Small intestine (tissue), 7 donors: Measurements from ENCODE around the gene RFX2. TPM values are rescaled to one million over a fixed set of nuclear protein-coding genes. Genes with fewer than 3 reads are reported as not detected.
A peak's percentile ranks its signal among the peaks of the same experiment; 100 is the strongest.
"Not testable (repeated sequence)": the region's sequence is repeated elsewhere in the genome, so short reads cannot be mapped to it uniquely, and the experiment has no call there.

Experiments
- DNase-seq, 2 donors: peaks; one replicate each; pipeline versions ENCODE4 v3.0.0 to v3.0.0-alpha.2; 2013
- FAIRE-seq: peaks from 2 replicates; lab custom pipeline; 2012; peaks lifted over from hg19 to GRCh38; lab: Jason Lieb, UNC
- H3K27ac ChIP-seq, 3 donors: one replicate each; pipeline ENCODE4 v1.5.1; 2013; ENCODE audit warnings: low read length in 2 of 3, mild to moderate bottlenecking in 2 of 3, control low read depth in 1 of 3, inconsistent platforms in 1 of 3, low read depth in 1 of 3, moderate library complexity in 1 of 3
- H3K27me3 ChIP-seq, 3 donors: one replicate each; pipeline ENCODE4 v1.6.1; 2013; ENCODE audit warnings: low read length in 3 of 3, inconsistent platforms in 1 of 3; ENCODE audit not compliant: control insufficient read depth in 3 of 3, insufficient read depth in 3 of 3
- H3K36me3 ChIP-seq, 3 donors: one replicate each; pipeline ENCODE4 v1.6.1; 2013; ENCODE audit warnings: low read length in 3 of 3, inconsistent platforms in 1 of 3, low read depth in 1 of 3, mild to moderate bottlenecking in 1 of 3, moderate library complexity in 1 of 3; ENCODE audit not compliant: control insufficient read depth in 3 of 3, insufficient read depth in 2 of 3
- H3K4me1 ChIP-seq, 3 donors: one replicate each; pipeline ENCODE4 v1.6.1; 2013; ENCODE audit warnings: low read length in 2 of 3, inconsistent platforms in 1 of 3, low read depth in 1 of 3, mild to moderate bottlenecking in 1 of 3, moderate library complexity in 1 of 3; ENCODE audit not compliant: control insufficient read depth in 3 of 3, insufficient read depth in 2 of 3
- H3K4me3 ChIP-seq, 3 donors: one replicate each; pipeline ENCODE4 v1.5.1; 2013; ENCODE audit warnings: low read length in 3 of 3, control low read depth in 1 of 3, inconsistent platforms in 1 of 3, low read depth in 1 of 3, mild to moderate bottlenecking in 1 of 3, moderate library complexity in 1 of 3
- H3K9me3 ChIP-seq, 2 donors: one replicate each; pipeline ENCODE4 v1.6.1; 2013; ENCODE audit warnings: low read depth in 1 of 2, low read length in 1 of 2; ENCODE audit not compliant: control insufficient read depth in 2 of 2, insufficient read depth in 1 of 2
- WGBS, 3 donors: extraction: QIAGEN DNeasy Blood & Tissue Kit; methylation state at CpG; one replicate each; pipeline ENCODE4 v1.1.7; 2013; 5-methylcytosine and 5-hydroxymethylcytosine counted together
- polyA plus RNA-seq, 4 donors: library from polyadenylated mRNA; stranded (reverse) in 3 of 4; unstranded in 1 of 4; fragments of 200-250 nt in 3 of 4; fragments of 120-200 nt in 1 of 4; gene quantifications; one replicate each; pipeline versions ENCODE4 v1.2.1 to v1.2.3, GENCODE V29; 2013
- donor health status: healthy with polysubstance abuse.
- donor health status: control.
- donor health status: control.
- donor health status: Bipolar disorder and iron deficiency.
- donor health status: healthy.

Gene RFX2
- polyA plus RNA-seq, 4 donors: 1.1 to 9.1 (median 2.3) TPM

- no peak for FAIRE-seq
- Histone ChIP-seq H3K36me3 (peaks cover 0 to 62% (median 3%) of the 10 kb centered on the region in 3 donors), H3K4me1 (peaks cover 0 to 11% (median 0%) of the 10 kb centered on the region in 3 donors), H3K4me3 (no peak overlapping the region), H3K27ac (peak overlapping the region in 2 of 3 donors; percentile 36 to 52), H3K27me3 (no peaks in the 10 kb centered on the region), H3K9me3 (peaks cover 0 to 3% of the 10 kb centered on the region in 2 donors)
- 81 to 92% (median 84%) methylated on average over 11 of the region's 11 CpGs for WGBS, 3 donors
- DNase-seq: no peak
Observed at GRCh38 chr19:5992756-5993155, 117.5 kb downstream of the RFX2 start.

GRCh38 chr19:5991244-5991838 is 119.0 kb downstream of the RFX2 start:
- H3K27me3 ChIP-seq: no peaks in the 10 kb centered on the region
- no peak for DNase-seq
- peaks cover 0 to 16% (median 0%) of the 10 kb centered on the region in 3 donors for H3K4me1 ChIP-seq
- peaks cover 0 to 49% (median 3%) of the 10 kb centered on the region in 3 donors for H3K36me3 ChIP-seq
- WGBS, 3 donors: 91 to 97% (median 96%) methylated on average over 8 of the region's 8 CpGs
- FAIRE-seq: no peak
- peaks cover 0 to 3% of the 10 kb centered on the region in 2 donors for H3K9me3 ChIP-seq
- H3K27ac ChIP-seq: no peak overlapping the region
- no peak overlapping the region for H3K4me3 ChIP-seq

- DNase-seq: no peak
- Histone ChIP-seq H3K9me3 (peaks cover 0 to 3% of the 10 kb centered on the region in 2 donors), H3K4me1 (peaks cover 0 to 20% (median 0%) of the 10 kb centered on the region in 3 donors), H3K36me3 (peaks cover 0 to 39% (median 2%) of the 10 kb centered on the region in 3 donors), H3K27me3 (no peaks in the 10 kb centered on the region), H3K27ac (no peak overlapping the region), H3K4me3 (no peak overlapping the region)
- 45 to 65% (median 61%) methylated on average over 12 to 17 of the region's 17 CpGs for WGBS, 3 donors
- no peak for FAIRE-seq
Observed at GRCh38 chr19:5990289-5990797, 120.0 kb downstream of the RFX2 start.

GRCh38 chr19:5989388-5990074 is 120.8 kb downstream of the RFX2 start:
- Histone ChIP-seq H3K4me3 (no peak overlapping the region), H3K27ac (no peak overlapping the region), H3K36me3 (peaks cover 0 to 33% (median 0%) of the 10 kb centered on the region in 3 donors), H3K4me1 (peaks cover 0 to 18% (median 0%) of the 10 kb centered on the region in 3 donors), H3K27me3 (no peaks in the 10 kb centered on the region), H3K9me3 (peaks cover 0 to 3% of the 10 kb centered on the region in 2 donors)
- FAIRE-seq: no peak
- whole genome bisulfite sequencing, 3 donors: 77 to 81% (median 80%) methylated on average over 8 of the region's 8 CpGs
- DNase-seq: no peak

- Histone ChIP-seq H3K36me3 (peaks cover 0 to 26% (median 0%) of the 10 kb centered on the region in 3 donors), H3K27ac (no peak overlapping the region), H3K4me3 (no peak overlapping the region), H3K4me1 (peaks cover 0 to 11% (median 0%) of the 10 kb centered on the region in 3 donors), H3K9me3 (peaks cover 0 to 3% of the 10 kb centered on the region in 2 donors), H3K27me3 (no peaks in the 10 kb centered on the region)
- FAIRE-seq (no peak), DNase-seq (no peak)
- 82 to 87% (median 84%) methylated on average over 8 of the region's 8 CpGs for WGBS, 3 donors
Observed at GRCh38 chr19:5988517-5989387, 121.5 kb downstream of the RFX2 start.

GRCh38 chr19:5987077-5987818 is 123.1 kb downstream of the RFX2 start:
- H3K4me1 ChIP-seq: peaks cover 0 to 9% (median 0%) of the 10 kb centered on the region in 3 donors
- peaks cover 0 to 3% of the 10 kb centered on the region in 2 donors for H3K9me3 ChIP-seq
- peaks cover 0 to 12% (median 0%) of the 10 kb centered on the region in 3 donors for H3K36me3 ChIP-seq
- FAIRE-seq: no peak
- H3K4me3 ChIP-seq: peak overlapping the region in 1 of 3 donors; percentile 44
- H3K27ac ChIP-seq: no peak overlapping the region
- DNase-seq: peak; percentile 89 to 90
- H3K27me3 ChIP-seq: no peaks in the 10 kb centered on the region
- 12 to 20% (median 17%) methylated on average over 17 of the region's 17 CpGs for WGBS, 3 donors

GRCh38 chr19:5985837-5986236 is 124.5 kb downstream of the RFX2 start:
- not testable (repeated sequence) for DNase-seq, H3K4me3 ChIP-seq, H3K36me3 ChIP-seq, FAIRE-seq, H3K4me1 ChIP-seq, H3K9me3 ChIP-seq, H3K27me3 ChIP-seq
- H3K27ac ChIP-seq: peak overlapping the region in 1 of 3 donors; percentile 28
- WGBS, 3 donors: 88 to 93% (median 90%) methylated on average over 5 of the region's 5 CpGs
